Heart left ventricle (tissue), 13 donors: Measurements from ENCODE around the gene PGBD2.
"Not testable (repeated sequence)": the region's sequence is repeated elsewhere in the genome, so short reads cannot be mapped to it uniquely, and the experiment has no call there.

Experiments used
- POLR2A ChIP-seq, 2 donors: fragments of 450-650 bp; IDR thresholded peaks; one replicate each; pipeline ENCODE4 v1.6.1; 2017; ENCODE audit warnings: antibody characterized with exemption in 2 of 2, mild to moderate bottlenecking in 2 of 2, moderate library complexity in 2 of 2
- TF ChIP-seq, protein P1 (sequence below), 12 donors: fragments of 200-600 bp; sonication (generic) in 4 of 12; IDR thresholded peaks; one replicate each; pipeline versions ENCODE4 v1.5.0 to v1.8.0; 2018 to 2022; ENCODE audit warnings: antibody characterized with exemption in 12 of 12, mild to moderate bottlenecking in 5 of 12
- donor health status: ischemic (EF 13 %, LVEDD 7.1; RV severe dilation, severe dysfunction).
- donor health status: DM: no; HTN: yes; CAD: no.
- donor health status: DM: no; HTN: no; CAD: no.
- donor health status: ischemic (EF 25% LVEDD 6.9; RV normal size, moderate dysfunction).
- donor health status: ischemic (EF 25% LVEDD 5.7; RV mildly dilated, moderate dysfunction).
- donor health status: ischemic (EF 35%, LVEDD 5.7; RV mildly dilated, moderate dysfunction).
- donor health status: nonischemic (EF 11% LVEDD 7.7; RV severe dilation, severe dysfunction).
- donor health status: DM: yes; HTN: yes; CAD: no.
- donor health status: PGD.
- donor health status: ischemic (EF 29% LVEDD 5.4; RV normal size, mild dysfunction).
- donor health status: nonischemic (EF 23%, LVEDD 6.1; RV moderate dilation, normal function).

GRCh38 chr1:248930037-248930436 is 24.0 kb downstream of the PGBD2 start:
- TF ChIP-seq, protein P1, sequence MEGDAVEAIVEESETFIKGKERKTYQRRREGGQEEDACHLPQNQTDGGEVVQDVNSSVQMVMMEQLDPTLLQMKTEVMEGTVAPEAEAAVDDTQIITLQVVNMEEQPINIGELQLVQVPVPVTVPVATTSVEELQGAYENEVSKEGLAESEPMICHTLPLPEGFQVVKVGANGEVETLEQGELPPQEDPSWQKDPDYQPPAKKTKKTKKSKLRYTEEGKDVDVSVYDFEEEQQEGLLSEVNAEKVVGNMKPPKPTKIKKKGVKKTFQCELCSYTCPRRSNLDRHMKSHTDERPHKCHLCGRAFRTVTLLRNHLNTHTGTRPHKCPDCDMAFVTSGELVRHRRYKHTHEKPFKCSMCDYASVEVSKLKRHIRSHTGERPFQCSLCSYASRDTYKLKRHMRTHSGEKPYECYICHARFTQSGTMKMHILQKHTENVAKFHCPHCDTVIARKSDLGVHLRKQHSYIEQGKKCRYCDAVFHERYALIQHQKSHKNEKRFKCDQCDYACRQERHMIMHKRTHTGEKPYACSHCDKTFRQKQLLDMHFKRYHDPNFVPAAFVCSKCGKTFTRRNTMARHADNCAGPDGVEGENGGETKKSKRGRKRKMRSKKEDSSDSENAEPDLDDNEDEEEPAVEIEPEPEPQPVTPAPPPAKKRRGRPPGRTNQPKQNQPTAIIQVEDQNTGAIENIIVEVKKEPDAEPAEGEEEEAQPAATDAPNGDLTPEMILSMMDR (IDR thresholded peaks at IDR 0.05) = not testable (repeated sequence)
- TF ChIP-seq POLR2A (IDR thresholded peaks at IDR 0.05) = not testable (repeated sequence)
